Measurements from ENCODE around the gene SLPI. TPM values are rescaled to one million over a fixed set of nuclear protein-coding genes. Genes with fewer than 3 reads are reported as not detected.

The SLPI gene
- total and polyA plus RNA-seq, 8 donors: 4.4 to 51.1 (median 26.7) TPM

DNA sequence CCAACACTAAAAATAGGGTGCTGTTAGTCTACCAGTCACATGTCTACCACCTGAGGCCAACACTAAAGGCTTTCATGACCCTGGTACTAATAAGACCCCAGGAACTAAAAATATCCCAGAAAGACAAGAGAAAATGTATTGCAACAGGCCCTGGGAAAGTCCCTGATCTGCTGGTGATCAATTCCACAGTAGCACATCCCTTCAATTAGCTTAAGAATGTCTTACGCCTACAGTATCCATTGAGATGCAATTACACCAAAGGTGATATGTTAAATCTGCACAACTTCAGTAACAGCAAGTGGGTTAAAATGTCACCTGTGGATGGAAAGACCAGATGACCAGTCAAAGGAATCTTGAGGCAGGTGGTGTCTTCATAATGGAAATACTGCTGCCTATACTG, 44.4 kb downstream of the SLPI start:
- TF ChIP-seq, protein P1, sequence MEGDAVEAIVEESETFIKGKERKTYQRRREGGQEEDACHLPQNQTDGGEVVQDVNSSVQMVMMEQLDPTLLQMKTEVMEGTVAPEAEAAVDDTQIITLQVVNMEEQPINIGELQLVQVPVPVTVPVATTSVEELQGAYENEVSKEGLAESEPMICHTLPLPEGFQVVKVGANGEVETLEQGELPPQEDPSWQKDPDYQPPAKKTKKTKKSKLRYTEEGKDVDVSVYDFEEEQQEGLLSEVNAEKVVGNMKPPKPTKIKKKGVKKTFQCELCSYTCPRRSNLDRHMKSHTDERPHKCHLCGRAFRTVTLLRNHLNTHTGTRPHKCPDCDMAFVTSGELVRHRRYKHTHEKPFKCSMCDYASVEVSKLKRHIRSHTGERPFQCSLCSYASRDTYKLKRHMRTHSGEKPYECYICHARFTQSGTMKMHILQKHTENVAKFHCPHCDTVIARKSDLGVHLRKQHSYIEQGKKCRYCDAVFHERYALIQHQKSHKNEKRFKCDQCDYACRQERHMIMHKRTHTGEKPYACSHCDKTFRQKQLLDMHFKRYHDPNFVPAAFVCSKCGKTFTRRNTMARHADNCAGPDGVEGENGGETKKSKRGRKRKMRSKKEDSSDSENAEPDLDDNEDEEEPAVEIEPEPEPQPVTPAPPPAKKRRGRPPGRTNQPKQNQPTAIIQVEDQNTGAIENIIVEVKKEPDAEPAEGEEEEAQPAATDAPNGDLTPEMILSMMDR (IDR thresholded peaks at IDR 0.05): no peak
- Histone ChIP-seq H3K27ac (no peak overlapping the region), H3K4me1 (no peaks in the 10 kb centered on the region), H3K27me3 (no peaks in the 10 kb centered on the region), H3K36me3 (no peaks in the 10 kb centered on the region), H3K4me3 (no peak overlapping the region), H3K9me3 (no peaks in the 10 kb centered on the region)
- FAIRE-seq: no peak
- DNase-seq: no peak
- intact Hi-C loops (cut with DNase I): no loop called here
- WGBS, 2 donors: 97 to 100% methylated on average over 1 of the region's 1 CpG
- no peak for ATAC-seq

DNA sequence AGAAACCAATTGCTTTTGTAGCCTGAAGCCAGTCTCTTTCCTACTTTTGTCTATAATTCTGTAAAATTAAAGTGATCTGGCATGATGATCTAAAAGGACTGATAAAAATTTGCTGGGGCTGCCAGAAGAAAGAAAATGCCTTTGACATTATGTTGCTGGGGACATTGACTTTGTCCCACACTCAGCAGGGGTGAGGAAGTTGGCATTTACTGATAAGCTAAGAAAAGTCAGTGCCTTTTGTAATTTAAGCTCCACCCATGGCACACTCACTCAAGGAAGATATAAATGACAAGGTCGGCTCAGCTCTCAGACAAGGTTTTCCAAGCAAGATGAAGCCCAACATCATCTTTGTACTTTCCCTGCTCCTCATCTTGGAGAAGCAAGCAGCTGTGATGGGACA, 47.6 kb downstream of the SLPI start, which contains the start of gene SEMG1:
TSS of gene SEMG1 (plus strand) at position 309 of the 400 bp plus-strand sequence. CDS start at position 330, 21 bp downstream.
- H3K27ac ChIP-seq: no peak within 1 kb of the TSS
- peaks cover 0 to 4% (median 0%) of the 10 kb centered on the region in 4 donors for H3K27me3 ChIP-seq
- intact Hi-C loops (cut with DNase I): no loop called here
- H3K9me3 ChIP-seq: no peaks in the 10 kb centered on the region
- TF ChIP-seq, protein P1 (IDR thresholded peaks at IDR 0.05): no peak
- no peak within 1 kb of the TSS for H3K4me3 ChIP-seq
- no peaks in the 10 kb centered on the region for H3K4me1 ChIP-seq
- no peak for FAIRE-seq
- no peak for DNase-seq
- ATAC-seq: no peak
- 0 to 22% methylated on average over 1 of the region's 1 CpG for WGBS, 2 donors
- H3K36me3 ChIP-seq: no peaks in the 10 kb centered on the region

Other genes with a start within 250 kb of the SLPI start
- gene KCNS1, start 153.4 kb downstream of the SLPI start, total RNA-seq: 1 to 10 TPM in 1 of 6 donors, under 1 TPM in 4, not detected in 1; 0.04 to 1.3 (median 0.16) TPM
- gene KCNS1, start 153.4 kb downstream of the SLPI start, polyA plus RNA-seq: under 1 TPM; 0.04 to 0.05 TPM
- not detected for gene WFDC5, start 139.4 kb downstream of the SLPI start, total RNA-seq
- not detected for gene WFDC5, start 139.4 kb downstream of the SLPI start, polyA plus RNA-seq
- not detected for gene WFDC12, start 130.1 kb downstream of the SLPI start, total RNA-seq
- gene WFDC12, start 130.1 kb downstream of the SLPI start, polyA plus RNA-seq: not detected
- 1 to 10 TPM in 2 of 6 donors, under 1 TPM in 1, not detected in 3; 0.67 to 1.9 (median 1.4) TPM for gene PI3, start 79.7 kb downstream of the SLPI start, total RNA-seq
- under 1 TPM; 0.40 to 0.72 TPM for gene PI3, start 79.7 kb downstream of the SLPI start, polyA plus RNA-seq
- gene SEMG1, start 47.5 kb downstream of the SLPI start, total RNA-seq: not detected
- not detected for gene SEMG1, start 47.5 kb downstream of the SLPI start, polyA plus RNA-seq
- gene SEMG2, start 33.2 kb downstream of the SLPI start, total RNA-seq: not detected
- not detected for gene SEMG2, start 33.2 kb downstream of the SLPI start, polyA plus RNA-seq
- gene RBPJL, start 52.3 kb upstream of the SLPI start, total RNA-seq: 100 to 1,000 TPM; 169 to 591 (median 427) TPM
- 1,000 to 10,000 TPM; 1,163 to 1,575 TPM for gene RBPJL, start 52.3 kb upstream of the SLPI start, polyA plus RNA-seq
- 1 to 10 TPM in 5 of 6 donors, under 1 TPM in 1; 0.89 to 6.4 (median 2.3) TPM for gene MATN4, start 53.7 kb upstream of the SLPI start, total RNA-seq
- gene MATN4, start 53.7 kb upstream of the SLPI start, polyA plus RNA-seq: 1 to 10 TPM; 1.5 to 3.1 TPM
- gene SDC4, start 93.9 kb upstream of the SLPI start, total RNA-seq: 100 to 1,000 TPM in 2 of 6 donors, 10 to 100 TPM in 4; 50.9 to 208 (median 56.0) TPM
- gene SDC4, start 93.9 kb upstream of the SLPI start, polyA plus RNA-seq: 10 to 100 TPM; 48.2 to 54.8 TPM
- gene SYS1, start 108.6 kb upstream of the SLPI start, total RNA-seq: 10 to 100 TPM; 11.1 to 19.0 (median 16.5) TPM
- 10 to 100 TPM in 1 of 2 donors, 1 to 10 TPM in 1; 9.6 to 13.7 TPM for gene SYS1, start 108.6 kb upstream of the SLPI start, polyA plus RNA-seq
- under 1 TPM in 1 of 6 donors, not detected in 5; 0.44 TPM for gene TP53TG5, start 123.8 kb upstream of the SLPI start, total RNA-seq
- not detected for gene TP53TG5, start 123.8 kb upstream of the SLPI start, polyA plus RNA-seq
- gene DBNDD2, start 153.7 kb upstream of the SLPI start, total RNA-seq: 10 to 100 TPM; 11.6 to 25.7 (median 17.9) TPM
- 10 to 100 TPM; 21.2 to 31.0 TPM for gene DBNDD2, start 153.7 kb upstream of the SLPI start, polyA plus RNA-seq
- 10 to 100 TPM; 35.3 to 59.1 (median 46.2) TPM for gene PIGT, start 161.6 kb upstream of the SLPI start, total RNA-seq
- 10 to 100 TPM; 60.7 to 69.1 TPM for gene PIGT, start 161.6 kb upstream of the SLPI start, polyA plus RNA-seq
- 10 to 100 TPM in 3 of 6 donors, 1 to 10 TPM in 3; 5.0 to 49.5 (median 11.0) TPM for gene WFDC2, start 215.2 kb upstream of the SLPI start, total RNA-seq
- gene WFDC2, start 215.2 kb upstream of the SLPI start, polyA plus RNA-seq: 10 to 100 TPM; 16.7 to 21.4 TPM